Stomach (tissue), 9 donors: Measurements from ENCODE around the gene NEB. TPM values are rescaled to one million over a fixed set of nuclear protein-coding genes. Genes with fewer than 3 reads are reported as not detected.

Experiments used
- DNase-seq, 2 donors: peaks; one replicate each; pipeline versions ENCODE4 v3.0.0 to v3.0.0-alpha.2; 2013 to 2019
- H3K27ac ChIP-seq, 5 donors: fragments of 200-600 bp in 4 of 5; sonication (generic) in 4 of 5; one replicate each; pipeline ENCODE4 v1.5.1; 2013 to 2019; ENCODE audit warnings: mild to moderate bottlenecking in 1 of 5, moderate library complexity in 1 of 5
- H3K27me3 ChIP-seq, 3 donors: fragments of 200-600 bp; sonication (generic); one replicate each; pipeline ENCODE4 v1.5.1; 2017 to 2019; ENCODE audit warnings: mixed run types in 1 of 3
- H3K36me3 ChIP-seq, 4 donors: fragments of 200-600 bp; sonication (generic); 1 replicate in 3 of 4; 2 replicates in 1 of 4; pipeline ENCODE4 v1.5.1; 2016 to 2019
- H3K4me1 ChIP-seq, 4 donors: fragments of 200-600 bp; sonication (generic); one replicate each; pipeline ENCODE4 v1.5.1; 2016 to 2019
- H3K4me3 ChIP-seq, 4 donors: fragments of 200-600 bp; sonication (generic) in 3 of 4; one replicate each; pipeline ENCODE4 v1.5.1; 2016 to 2019; ENCODE audit warnings: mild to moderate bottlenecking in 1 of 4
- H3K9me3 ChIP-seq, 4 donors: fragments of 200-600 bp; sonication (generic); one replicate each; pipeline ENCODE4 v1.5.1; 2016 to 2019
- EP300 ChIP-seq: sonication (generic); formaldehyde crosslinking; IDR thresholded peaks from one replicate; pipeline ENCODE4 v1.6.1; 2017; ENCODE audit warnings: antibody characterized with exemption
- POLR2A ChIP-seq, 4 donors: fragments of 450-650 bp; IDR thresholded peaks; one replicate each; pipeline ENCODE4 v1.6.1; 2016; ENCODE audit warnings: antibody characterized with exemption in 4 of 4, control low read depth in 2 of 4, mild to moderate bottlenecking in 1 of 4, moderate library complexity in 1 of 4
- POLR2AphosphoS5 ChIP-seq, 3 donors: sonication (generic); formaldehyde crosslinking; IDR thresholded peaks; one replicate each; pipeline ENCODE4 v1.6.1; 2016; ENCODE audit warnings: antibody characterized with exemption in 3 of 3
- WGBS, 5 donors: extraction: QIAGEN DNeasy Blood & Tissue Kit in 3 of 5; methylation state at CpG; one replicate each; pipeline versions ENCODE4 v1.1.5 to v1.1.7; 2013 to 2018; 5-methylcytosine and 5-hydroxymethylcytosine counted together
- intact Hi-C: fragments of 100-400 bp; cut with DNase I; formaldehyde crosslinking; loops from one replicate; pipeline ENCODE4 v1.15.1; 2023; ENCODE audit warnings: low total_unique reads
- polyA plus RNA-seq, 3 donors: library from polyadenylated mRNA; stranded (reverse); fragments of 200-250 nt; gene quantifications; one replicate each; pipeline ENCODE4 v1.2.3, GENCODE V29; 2013
- total RNA-seq, 5 donors: library from RNA; depleted of rRNA; stranded (reverse); fragments of >200 nt; gene quantifications; one replicate each; pipeline versions ENCODE4 v1.1.0 to v1.2.3, GENCODE V29; 2014 to 2016
- TF ChIP-seq, protein P1 (sequence below), 7 experiments: fragments of 450-650 bp in 4 of 7; fragments of 200-600 bp in 3 of 7; sonication (generic) in 3 of 7; IDR thresholded peaks; one replicate each; pipeline ENCODE4 v1.5.1; 2016 to 2019; ENCODE audit warnings: antibody characterized with exemption in 7 of 7, control low read depth in 2 of 7, mild to moderate bottlenecking in 1 of 7
- donor health status: healthy with polysubstance abuse.
- donor health status: Bipolar disorder and iron deficiency.
- donor health status: healthy.

NEB gene
- total and polyA plus RNA-seq, 8 donors, result 0.12 to 4.0 (median 1.0) TPM; not detected in 1

DNA sequence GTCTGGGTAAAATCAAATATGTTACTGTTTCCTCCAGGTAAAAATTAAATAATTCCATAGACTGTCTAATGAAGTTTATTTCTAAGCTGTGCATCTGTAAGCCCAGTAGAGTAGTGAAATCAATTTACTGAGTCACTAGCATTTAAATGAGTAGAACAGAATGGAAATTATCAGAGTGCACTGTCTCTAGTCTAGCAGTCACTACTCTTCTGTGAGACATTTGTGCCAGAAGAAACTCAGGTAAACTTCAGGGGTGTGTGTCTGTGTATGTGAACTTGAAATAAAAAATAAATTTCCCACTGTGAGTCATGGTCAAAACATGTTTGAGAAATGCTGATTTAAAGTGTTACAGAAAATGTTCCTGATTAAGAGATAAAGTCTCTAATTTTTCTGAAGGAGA is 178.2 kb downstream of the NEB start:
- intact Hi-C loops, result no loop called here
- H3K9me3 ChIP-seq, result no peaks in the 10 kb centered on the region
- H3K4me3 ChIP-seq, result no peak overlapping the region
- no peaks in the 10 kb centered on the region for H3K4me1 ChIP-seq
- H3K36me3 ChIP-seq, result no peaks in the 10 kb centered on the region
- TF ChIP-seq EP300, result no peak
- TF ChIP-seq, protein P1, sequence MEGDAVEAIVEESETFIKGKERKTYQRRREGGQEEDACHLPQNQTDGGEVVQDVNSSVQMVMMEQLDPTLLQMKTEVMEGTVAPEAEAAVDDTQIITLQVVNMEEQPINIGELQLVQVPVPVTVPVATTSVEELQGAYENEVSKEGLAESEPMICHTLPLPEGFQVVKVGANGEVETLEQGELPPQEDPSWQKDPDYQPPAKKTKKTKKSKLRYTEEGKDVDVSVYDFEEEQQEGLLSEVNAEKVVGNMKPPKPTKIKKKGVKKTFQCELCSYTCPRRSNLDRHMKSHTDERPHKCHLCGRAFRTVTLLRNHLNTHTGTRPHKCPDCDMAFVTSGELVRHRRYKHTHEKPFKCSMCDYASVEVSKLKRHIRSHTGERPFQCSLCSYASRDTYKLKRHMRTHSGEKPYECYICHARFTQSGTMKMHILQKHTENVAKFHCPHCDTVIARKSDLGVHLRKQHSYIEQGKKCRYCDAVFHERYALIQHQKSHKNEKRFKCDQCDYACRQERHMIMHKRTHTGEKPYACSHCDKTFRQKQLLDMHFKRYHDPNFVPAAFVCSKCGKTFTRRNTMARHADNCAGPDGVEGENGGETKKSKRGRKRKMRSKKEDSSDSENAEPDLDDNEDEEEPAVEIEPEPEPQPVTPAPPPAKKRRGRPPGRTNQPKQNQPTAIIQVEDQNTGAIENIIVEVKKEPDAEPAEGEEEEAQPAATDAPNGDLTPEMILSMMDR (IDR thresholded peaks at IDR 0.05), result no peak
- no peak overlapping the region for H3K27ac ChIP-seq
- no peaks in the 10 kb centered on the region for H3K27me3 ChIP-seq
- DNase-seq, result no peak

DNA sequence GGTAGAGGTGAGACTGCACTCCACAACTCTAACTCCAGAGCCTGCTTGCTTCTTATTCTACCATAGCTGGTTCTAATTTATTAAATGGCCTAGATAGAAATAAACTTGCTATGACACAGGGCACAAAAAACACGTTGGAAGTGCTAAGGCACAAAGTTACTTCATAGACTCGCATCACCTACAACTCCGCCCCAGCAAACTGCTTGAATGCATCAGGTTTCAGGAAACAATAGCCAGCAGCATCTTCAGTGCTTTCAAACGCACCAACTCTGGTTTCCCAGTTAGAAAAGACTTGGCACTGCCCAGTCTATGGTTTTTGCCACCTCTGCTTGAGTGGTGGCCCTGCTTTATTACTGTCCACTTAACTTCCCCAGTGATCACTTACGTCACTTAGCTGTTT is 182.0 kb downstream of the NEB start:
- TF ChIP-seq EP300, result no peak
- no peak for TF ChIP-seq POLR2A (IDR thresholded peaks at IDR 0.05)
- intact Hi-C loops, result no loop called here

DNA sequence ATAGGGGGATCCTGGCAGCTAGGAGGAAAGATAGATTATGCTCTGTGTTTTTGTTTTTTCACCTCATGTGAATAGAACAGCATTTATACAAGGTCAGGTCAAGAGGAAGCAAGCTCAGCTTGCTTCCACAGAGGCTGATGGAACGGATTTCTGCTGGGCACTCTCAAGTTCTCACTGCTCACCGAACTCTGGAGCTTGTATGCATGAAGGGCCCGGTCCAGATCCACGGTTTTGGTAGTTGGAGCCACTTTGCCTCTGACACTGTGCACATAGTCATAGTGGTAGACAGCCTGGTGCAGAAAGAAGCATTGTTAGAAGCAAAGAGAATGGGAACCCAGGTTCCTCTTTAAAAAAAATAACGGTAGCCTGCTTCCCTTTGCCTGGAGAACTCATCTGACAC is 182.7 kb downstream of the NEB start:
- Histone ChIP-seq H3K4me3 (no peak overlapping the region), H3K27ac (no peak overlapping the region), H3K36me3 (no peaks in the 10 kb centered on the region), H3K9me3 (no peaks in the 10 kb centered on the region), H3K27me3 (no peaks in the 10 kb centered on the region), H3K4me1 (no peaks in the 10 kb centered on the region)
- intact Hi-C loops, result no loop called here
- no peak for DNase-seq
- WGBS, 5 donors, result 72 to 77% (median 74%) methylated on average over 5 of the region's 5 CpGs
- TF ChIP-seq POLR2A (IDR thresholded peaks at IDR 0.05), result no peak
- no peak for TF ChIP-seq EP300
- TF ChIP-seq, protein P1 (IDR thresholded peaks at IDR 0.05), result no peak
- TF ChIP-seq POLR2AphosphoS5 (IDR thresholded peaks at IDR 0.05), result no peak

More for the DNA sequence above, 182.0 kb downstream of the NEB start:
- 73 to 79% (median 76%) methylated on average over 5 of the region's 5 CpGs for WGBS, 5 donors
- no peaks in the 10 kb centered on the region for H3K36me3 ChIP-seq
- H3K9me3 ChIP-seq, result no peaks in the 10 kb centered on the region
- H3K27ac ChIP-seq, result no peak overlapping the region
- H3K4me1 ChIP-seq, result no peaks in the 10 kb centered on the region
- H3K4me3 ChIP-seq, result no peak overlapping the region
- DNase-seq, result no peak
- no peaks in the 10 kb centered on the region for H3K27me3 ChIP-seq

DNA sequence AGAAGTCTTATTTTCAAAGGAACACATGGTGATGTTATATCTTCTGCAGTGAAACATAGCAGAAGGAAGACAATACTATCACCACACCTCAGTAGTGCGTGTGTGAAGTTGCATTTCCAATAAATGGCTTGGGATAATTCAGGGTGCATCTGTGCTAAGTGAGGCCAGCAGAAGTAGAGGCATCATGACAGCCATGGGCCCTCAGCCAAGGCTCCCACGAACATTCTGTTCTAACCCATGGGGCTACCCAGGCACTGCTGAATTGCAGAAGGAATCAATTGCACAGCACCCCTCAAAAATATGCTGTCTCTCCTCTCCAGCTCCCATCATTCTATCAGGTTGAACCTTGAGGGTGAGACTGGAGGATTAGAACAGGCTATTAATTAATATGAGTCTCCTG is 185.1 kb downstream of the NEB start:
- TF ChIP-seq POLR2A (IDR thresholded peaks at IDR 0.05), result no peak
- no peak for TF ChIP-seq EP300
- no peak for TF ChIP-seq POLR2AphosphoS5 (IDR thresholded peaks at IDR 0.05)
- TF ChIP-seq, protein P1 (IDR thresholded peaks at IDR 0.05), result no peak
- DNase-seq, result no peak
- WGBS, 5 donors, result 77 to 99% (median 88%) methylated on average over 2 of the region's 2 CpGs
- Histone ChIP-seq H3K9me3 (no peaks in the 10 kb centered on the region), H3K36me3 (no peaks in the 10 kb centered on the region), H3K4me1 (no peaks in the 10 kb centered on the region), H3K4me3 (no peak overlapping the region), H3K27ac (no peak overlapping the region), H3K27me3 (no peaks in the 10 kb centered on the region)
- intact Hi-C loops, result no loop called here

DNA sequence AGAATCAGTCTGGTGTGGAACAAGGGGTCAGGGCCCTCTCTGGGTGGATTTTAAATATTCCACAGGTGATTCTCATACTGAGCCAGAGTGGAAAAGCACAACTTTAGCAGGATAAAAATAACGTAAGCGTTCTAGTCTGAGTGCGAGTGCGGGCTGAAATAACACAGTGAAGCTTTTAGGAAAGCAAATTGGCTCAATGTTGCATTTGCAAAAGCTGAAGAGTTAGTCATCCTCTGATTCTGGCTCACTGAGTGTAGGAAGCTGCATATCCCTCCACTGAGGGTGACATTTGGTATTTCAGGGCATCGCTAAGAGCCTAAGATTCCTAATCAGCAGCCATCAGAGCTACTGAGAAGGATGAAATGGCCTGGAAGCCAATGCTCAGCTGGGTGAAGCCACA is 189.8 kb downstream of the NEB start:
- no peak for TF ChIP-seq POLR2AphosphoS5 (IDR thresholded peaks at IDR 0.05)
- TF ChIP-seq EP300, result no peak
- no peak for TF ChIP-seq POLR2A (IDR thresholded peaks at IDR 0.05)
- TF ChIP-seq, protein P1 (IDR thresholded peaks at IDR 0.05), result no peak
- WGBS, 5 donors, result 76 to 99% (median 95%) methylated on average over 5 of the region's 5 CpGs
- no peaks in the 10 kb centered on the region for H3K36me3 ChIP-seq
- no peak overlapping the region for H3K4me3 ChIP-seq
- H3K27ac ChIP-seq, result no peak overlapping the region
- H3K9me3 ChIP-seq, result no peaks in the 10 kb centered on the region
- H3K27me3 ChIP-seq, result no peaks in the 10 kb centered on the region
- H3K4me1 ChIP-seq, result no peaks in the 10 kb centered on the region
- no peak for DNase-seq
- intact Hi-C loops, result no loop called here
